Effector memory CD4-positive, alpha-beta T cell (primary cell): Measurements from ENCODE around the gene SMAD6.

Experiments used
- DNase-seq, 3 donors: peaks; one replicate each; pipeline ENCODE4 v3.0.0-alpha.2; 2020
- H3K27ac ChIP-seq: 2 replicates; pipeline ENCODE4 v1.7.0; 2013; ENCODE audit warnings: mild to moderate bottlenecking, low read length, moderate library complexity; ENCODE audit not compliant: insufficient read depth, poor library complexity, severe bottlenecking
- H3K27me3 ChIP-seq: replicated peaks from 2 replicates; pipeline ENCODE4 v1.7.0; 2013; ENCODE audit warnings: mild to moderate bottlenecking, low read length; ENCODE audit not compliant: insufficient read depth, control insufficient read depth, poor library complexity, severe bottlenecking
- H3K36me3 ChIP-seq: 2 replicates; pipeline ENCODE4 v1.7.0; 2013; ENCODE audit warnings: mild to moderate bottlenecking, low read length, moderate library complexity; ENCODE audit not compliant: control insufficient read depth, insufficient read depth
- H3K4me1 ChIP-seq: 2 replicates; pipeline ENCODE4 v1.7.0; 2013; ENCODE audit warnings: low read length, mild to moderate bottlenecking; ENCODE audit not compliant: control insufficient read depth, insufficient read depth, poor library complexity, severe bottlenecking
- H3K4me3 ChIP-seq: 2 replicates; pipeline ENCODE4 v1.7.0; 2013; ENCODE audit warnings: low read length, low read depth, mild to moderate bottlenecking; ENCODE audit not compliant: insufficient read depth, poor library complexity, severe bottlenecking
- H3K9me3 ChIP-seq: 2 replicates; pipeline ENCODE4 v1.7.0; 2013; ENCODE audit warnings: mild to moderate bottlenecking, low read length, moderate library complexity; ENCODE audit not compliant: control insufficient read depth

SMAD6 gene

GRCh38 chr15:66738116-66738515 is 36.1 kb downstream of the SMAD6 start:
- H3K9me3 ChIP-seq = no peaks in the 10 kb centered on the region
- no peaks in the 10 kb centered on the region for H3K4me1 ChIP-seq
- H3K27ac ChIP-seq = no peak overlapping the region
- DNase-seq = no peak
- H3K27me3 ChIP-seq = no peaks in the 10 kb centered on the region
- H3K4me3 ChIP-seq = no peak overlapping the region
- no peaks in the 10 kb centered on the region for H3K36me3 ChIP-seq

GRCh38 chr15:66738595-66738994 is 36.6 kb downstream of the SMAD6 start:
- Histone ChIP-seq H3K4me1 (no peaks in the 10 kb centered on the region), H3K4me3 (no peak overlapping the region), H3K27me3 (no peaks in the 10 kb centered on the region), H3K9me3 (no peaks in the 10 kb centered on the region), H3K27ac (no peak overlapping the region), H3K36me3 (no peaks in the 10 kb centered on the region)
- no peak for DNase-seq

GRCh38 chr15:66739287-66739686 is 37.3 kb downstream of the SMAD6 start:
- Histone ChIP-seq H3K27ac (no peak overlapping the region), H3K27me3 (no peaks in the 10 kb centered on the region), H3K4me1 (no peaks in the 10 kb centered on the region), H3K4me3 (no peak overlapping the region), H3K36me3 (no peaks in the 10 kb centered on the region), H3K9me3 (no peaks in the 10 kb centered on the region)
- no peak for DNase-seq

- no peak for DNase-seq
- Histone ChIP-seq H3K4me3 (no peak overlapping the region), H3K36me3 (no peaks in the 10 kb centered on the region), H3K4me1 (no peaks in the 10 kb centered on the region), H3K27ac (no peak overlapping the region), H3K27me3 (no peaks in the 10 kb centered on the region), H3K9me3 (no peaks in the 10 kb centered on the region)
Observed at GRCh38 chr15:66740802-66741201, 38.8 kb downstream of the SMAD6 start.

GRCh38 chr15:66741646-66742045 is 39.6 kb downstream of the SMAD6 start:
- no peaks in the 10 kb centered on the region for H3K36me3 ChIP-seq
- no peak overlapping the region for H3K4me3 ChIP-seq
- H3K27ac ChIP-seq = no peak overlapping the region
- H3K9me3 ChIP-seq = no peaks in the 10 kb centered on the region
- DNase-seq = no peak
- no peaks in the 10 kb centered on the region for H3K27me3 ChIP-seq
- no peaks in the 10 kb centered on the region for H3K4me1 ChIP-seq

GRCh38 chr15:66742286-66742685 is 40.2 kb downstream of the SMAD6 start:
- no peak for DNase-seq
- H3K4me3 ChIP-seq = no peak overlapping the region
- H3K4me1 ChIP-seq = no peaks in the 10 kb centered on the region
- no peaks in the 10 kb centered on the region for H3K27me3 ChIP-seq
- H3K9me3 ChIP-seq = no peaks in the 10 kb centered on the region
- no peaks in the 10 kb centered on the region for H3K36me3 ChIP-seq
- no peak overlapping the region for H3K27ac ChIP-seq

GRCh38 chr15:66743204-66743603 is 41.2 kb downstream of the SMAD6 start:
- Histone ChIP-seq H3K9me3 (no peaks in the 10 kb centered on the region), H3K27me3 (no peaks in the 10 kb centered on the region), H3K36me3 (no peaks in the 10 kb centered on the region), H3K4me1 (no peaks in the 10 kb centered on the region), H3K4me3 (no peak overlapping the region), H3K27ac (no peak overlapping the region)
- no peak for DNase-seq

GRCh38 chr15:66743703-66744536 is 41.9 kb downstream of the SMAD6 start:
- H3K36me3 ChIP-seq = no peaks in the 10 kb centered on the region
- no peaks in the 10 kb centered on the region for H3K27me3 ChIP-seq
- no peak overlapping the region for H3K27ac ChIP-seq
- DNase-seq = no peak
- H3K9me3 ChIP-seq = no peaks in the 10 kb centered on the region
- H3K4me3 ChIP-seq = no peak overlapping the region
- no peaks in the 10 kb centered on the region for H3K4me1 ChIP-seq

GRCh38 chr15:66744610-66745279 is 42.7 kb downstream of the SMAD6 start:
- DNase-seq = no peak
- no peak overlapping the region for H3K27ac ChIP-seq
- no peaks in the 10 kb centered on the region for H3K9me3 ChIP-seq
- no peaks in the 10 kb centered on the region for H3K36me3 ChIP-seq
- H3K27me3 ChIP-seq = no peaks in the 10 kb centered on the region
- no peaks in the 10 kb centered on the region for H3K4me1 ChIP-seq
- H3K4me3 ChIP-seq = no peak overlapping the region

- Histone ChIP-seq H3K4me1 (no peaks in the 10 kb centered on the region), H3K9me3 (no peaks in the 10 kb centered on the region), H3K27me3 (no peaks in the 10 kb centered on the region), H3K27ac (no peak overlapping the region), H3K36me3 (no peaks in the 10 kb centered on the region), H3K4me3 (no peak overlapping the region)
- no peak for DNase-seq
Observed at GRCh38 chr15:66745530-66746230, 43.6 kb downstream of the SMAD6 start.
